SHP77 (cell line): ENCODE data around the gene FRK.
"Not testable (repeated sequence)": the region's sequence is repeated elsewhere in the genome, so short reads cannot be mapped to it uniquely, and the experiment has no call there.

Experiments
- DNase-seq, 2 experiments: peaks; one replicate each; lab custom pipeline; 2025; lab: John Stamatoyannopoulos, UW

The FRK gene

GRCh38 chr6:116004841-116005815 is 55.6 kb downstream of the FRK start:
- no peak for DNase-seq

GRCh38 chr6:116003668-116004067 is 57.0 kb downstream of the FRK start:
- DNase-seq, result no peak

- DNase-seq, result no peak
Measured at GRCh38 chr6:116002756-116003155, 57.9 kb downstream of the FRK start.

DNA sequence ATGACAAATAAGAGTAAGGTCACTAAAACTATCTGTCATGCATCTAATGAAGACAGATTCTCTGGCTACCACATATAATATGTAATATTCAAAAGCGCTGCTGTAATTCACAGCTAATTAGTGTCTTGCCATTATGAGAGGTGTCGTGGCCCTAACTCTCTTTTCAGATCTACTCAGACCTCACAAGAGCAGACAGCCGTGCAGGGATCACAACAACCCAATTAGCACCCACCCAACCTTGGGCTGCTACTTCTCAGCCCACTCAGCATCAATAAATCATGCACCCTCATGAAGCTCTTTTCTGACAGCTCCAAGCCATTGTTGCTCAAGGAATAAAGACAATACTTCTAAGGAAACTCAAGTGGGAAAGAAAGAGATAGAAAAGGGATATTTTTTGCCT is 61.5 kb downstream of the FRK start:
- DNase-seq, result no peak

- no peak for DNase-seq
Measured at GRCh38 chr6:115997990-115998585, 62.6 kb downstream of the FRK start.

- DNase-seq, result no peak
Measured at GRCh38 chr6:115986026-115986425, 74.7 kb downstream of the FRK start.

DNA sequence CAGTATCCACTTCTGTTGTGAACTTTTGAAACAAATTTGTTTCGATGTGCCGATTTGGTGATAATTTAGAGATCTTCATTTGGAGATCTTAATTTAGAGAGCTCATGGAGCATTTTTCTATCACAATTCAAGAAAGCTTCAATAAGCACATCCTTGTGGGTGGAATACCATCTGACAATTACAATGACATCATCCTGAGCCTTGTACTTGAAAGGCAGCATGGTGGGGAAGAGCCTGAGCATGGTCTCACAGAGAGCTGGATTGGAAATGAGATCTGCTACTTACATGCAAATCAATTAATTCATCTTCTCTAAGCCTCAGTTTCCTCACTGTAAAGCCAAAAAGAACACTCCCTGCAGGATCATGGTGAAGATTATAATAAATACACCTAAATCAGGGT is 75.9 kb downstream of the FRK start:
- DNase-seq, result no peak

DNA sequence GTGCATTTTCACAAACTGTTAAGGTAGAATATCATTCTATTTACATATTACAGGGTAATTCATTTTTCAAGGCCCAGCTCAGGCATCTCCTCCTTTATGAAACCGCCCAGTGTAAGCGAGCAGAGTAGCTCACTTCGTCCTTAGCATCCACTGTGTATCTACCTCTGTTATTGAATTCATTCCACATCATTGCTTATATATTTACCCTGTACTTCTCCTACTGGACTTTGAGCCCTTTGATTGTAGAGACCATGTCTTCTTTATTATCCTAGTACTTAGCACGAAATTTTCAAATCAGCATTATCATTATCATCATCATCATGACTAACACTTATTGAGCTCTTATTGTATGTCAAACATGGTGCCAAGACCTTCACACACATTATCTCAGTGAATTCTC is 76.7 kb downstream of the FRK start:
- no peak for DNase-seq

GRCh38 chr6:115982453-115982852 is 78.2 kb downstream of the FRK start:
- DNase-seq, result no peak

GRCh38 chr6:115977220-115977619 is 83.5 kb downstream of the FRK start:
- no peak for DNase-seq

DNA sequence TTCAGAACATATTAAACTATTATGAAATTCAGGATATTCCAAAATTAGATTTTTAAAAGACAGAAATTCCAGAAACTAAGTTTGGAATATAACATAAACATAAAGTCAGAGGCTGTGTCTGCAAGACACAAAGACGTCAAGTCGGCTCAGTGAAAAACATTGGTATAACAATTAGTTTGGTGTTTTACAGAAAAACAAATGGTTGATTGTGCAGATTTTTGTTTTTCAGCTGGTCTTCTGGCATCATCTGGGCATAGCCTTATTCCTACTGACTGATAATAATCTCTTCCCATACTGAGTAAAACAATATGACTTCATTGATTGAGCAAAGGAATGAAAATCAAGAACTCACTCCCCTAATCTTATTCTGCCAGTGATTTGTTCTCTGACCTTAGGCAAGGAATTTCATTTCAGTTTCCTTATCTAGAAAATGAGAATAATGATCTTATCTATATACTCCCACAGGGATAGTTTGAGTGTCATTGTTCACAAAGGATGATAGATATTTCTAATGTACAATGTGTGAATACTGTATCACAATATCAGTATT is 84.3 kb downstream of the FRK start:
- DNase-seq, result no peak

- no peak for DNase-seq
Measured at GRCh38 chr6:115972679-115973078, 88.0 kb downstream of the FRK start.

DNA sequence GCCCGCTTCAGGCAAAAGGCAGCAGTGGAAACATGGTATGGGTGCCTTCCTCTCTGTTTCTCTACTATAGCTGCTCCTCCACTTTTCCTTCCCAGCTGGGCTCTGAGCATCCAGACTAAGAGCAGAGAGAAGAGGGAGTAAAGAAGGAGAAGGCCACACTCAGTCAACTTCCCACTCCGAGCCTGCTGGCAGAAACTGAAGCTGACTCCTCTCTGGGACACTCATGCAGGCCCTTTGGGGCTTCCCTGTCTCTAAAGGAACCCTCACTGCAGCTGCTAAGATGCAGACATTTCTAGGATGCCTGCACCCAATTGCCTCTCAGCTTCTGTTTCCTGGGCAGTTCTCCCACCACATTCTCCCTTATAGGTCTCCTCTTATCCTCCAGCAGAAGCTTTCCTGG is 88.9 kb downstream of the FRK start:
- DNase-seq, result no peak

DNA sequence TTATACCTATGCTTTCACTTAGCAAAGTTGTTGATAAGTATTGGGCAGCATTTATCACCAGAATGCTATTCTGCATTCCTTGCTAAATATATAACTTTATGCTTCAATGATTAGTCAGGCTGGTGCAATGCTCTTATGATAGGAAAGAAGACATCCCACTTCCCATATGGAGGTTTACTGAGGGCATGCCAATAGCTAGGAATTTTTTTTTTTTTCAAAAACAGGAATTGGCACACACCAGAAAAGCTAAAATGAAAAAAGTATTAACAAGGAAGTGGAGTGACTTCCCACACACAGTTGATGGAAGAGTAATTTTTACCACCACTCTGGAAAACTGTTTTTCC is 90.8 kb downstream of the FRK start:
- DNase-seq, result no peak

DNA sequence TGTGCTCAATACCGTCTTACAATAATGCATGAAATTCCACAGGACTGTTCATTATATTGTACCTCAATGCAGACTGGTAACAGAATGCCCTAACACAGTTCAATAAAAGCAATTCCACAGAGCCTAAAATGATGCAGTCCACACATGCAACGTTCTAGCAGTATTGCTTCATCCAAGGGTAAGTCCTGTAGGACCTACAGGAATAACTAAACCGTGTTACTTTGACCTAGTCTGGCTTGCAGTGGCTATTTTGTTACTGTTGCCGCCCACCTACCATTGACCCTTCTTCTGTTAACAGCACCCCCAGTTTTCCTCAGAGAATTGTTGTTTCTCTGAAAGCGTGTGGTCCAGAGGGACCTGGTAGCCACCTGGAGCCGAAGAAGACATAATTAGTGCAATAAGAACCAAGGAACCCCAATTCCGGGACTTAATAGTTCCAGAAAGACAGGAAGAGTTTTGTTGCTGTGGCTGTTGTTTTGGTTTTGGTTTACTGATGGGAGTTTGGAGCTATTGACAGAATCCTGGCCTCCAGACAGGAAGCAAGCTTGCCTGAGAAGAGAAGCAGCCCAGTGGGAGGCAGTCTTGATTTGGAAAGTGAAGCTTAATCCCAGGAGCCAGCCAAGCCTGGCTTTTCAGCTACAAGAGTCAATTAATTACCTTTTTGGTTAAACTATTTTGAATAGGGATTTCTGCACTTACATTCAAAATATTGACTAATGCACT is 91.3 kb downstream of the FRK start:
- no peak for DNase-seq

- DNase-seq, result not testable (repeated sequence)
Measured at GRCh38 chr6:115960286-115960685, 100.4 kb downstream of the FRK start.

GRCh38 chr6:115958958-115959357 is 101.7 kb downstream of the FRK start:
- no peak for DNase-seq

GRCh38 chr6:115954740-115955139 is 106.0 kb downstream of the FRK start:
- DNase-seq, result no peak

- DNase-seq, result no peak
Measured at GRCh38 chr6:115948751-115949150, 111.9 kb downstream of the FRK start.

GRCh38 chr6:115947966-115948541 is 112.6 kb downstream of the FRK start:
- no peak for DNase-seq

DNA sequence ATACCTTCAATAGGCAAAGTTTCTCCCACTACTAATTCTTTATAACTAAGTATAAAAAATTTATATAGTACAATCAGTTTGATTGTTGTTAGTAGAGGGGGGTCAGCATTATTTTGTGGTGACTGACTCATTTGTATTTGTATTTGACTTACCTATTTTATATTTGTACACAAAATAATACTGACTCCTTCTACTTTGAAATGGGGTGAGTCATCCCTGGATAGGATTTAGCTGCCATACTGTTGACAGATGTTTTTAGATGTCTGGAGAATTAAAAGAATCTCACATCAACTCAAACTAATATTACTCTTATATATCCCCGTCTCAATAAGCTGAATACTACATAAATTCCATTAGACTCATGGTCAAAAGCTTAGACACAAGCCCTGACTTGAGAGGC is 114.9 kb downstream of the FRK start:
- DNase-seq, result no peak

DNA sequence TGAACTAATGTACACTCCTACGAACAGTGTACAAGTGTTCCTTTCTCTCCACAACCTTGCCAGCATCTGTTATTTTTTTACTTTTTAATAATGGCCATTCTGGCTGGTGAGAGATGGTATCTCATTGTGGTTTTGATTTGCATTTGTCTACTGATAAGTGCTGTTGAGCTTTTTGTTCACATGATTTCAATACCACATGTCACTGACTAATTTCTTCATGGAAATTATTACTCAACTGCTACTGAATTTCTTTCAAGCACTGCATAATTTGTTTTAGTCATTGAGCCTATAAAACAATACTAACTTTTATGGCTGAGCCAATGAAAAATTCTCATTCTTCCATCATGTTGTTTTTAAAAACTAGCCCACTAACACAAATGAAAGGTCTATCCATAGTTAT is 115.4 kb downstream of the FRK start:
- no peak for DNase-seq
